ENCODE results near the gene CTIF. TPM values are rescaled to one million over a fixed set of nuclear protein-coding genes. Genes with fewer than 3 reads are reported as not detected.

Gene CTIF
- total RNA-seq, 1 donor from 2014 or later = 15.0 TPM

- FAIRE-seq (no peak), DNase-seq (ENCODE audit: low read depth) (peak; percentile 44)
- H3K36me3 ChIP-seq (ENCODE audit: control insufficient read depth, insufficient read depth, low read length) = peaks cover 10% of the 10 kb centered on the region
- H3K27me3 ChIP-seq (ENCODE audit: control insufficient read depth, insufficient read depth, low read length) = no peaks in the 10 kb centered on the region
- TF ChIP-seq CTCF (IDR thresholded peaks at IDR 0.05; ENCODE audit: insufficient read depth, low read length, severe bottlenecking) = no peak
- H3K4me3 ChIP-seq (ENCODE audit: low read depth, low read length) = no peak overlapping the region
These were observed 84.1 kb downstream of the CTIF start for GRCh38 chr18:48622911-48623431.

DNA sequence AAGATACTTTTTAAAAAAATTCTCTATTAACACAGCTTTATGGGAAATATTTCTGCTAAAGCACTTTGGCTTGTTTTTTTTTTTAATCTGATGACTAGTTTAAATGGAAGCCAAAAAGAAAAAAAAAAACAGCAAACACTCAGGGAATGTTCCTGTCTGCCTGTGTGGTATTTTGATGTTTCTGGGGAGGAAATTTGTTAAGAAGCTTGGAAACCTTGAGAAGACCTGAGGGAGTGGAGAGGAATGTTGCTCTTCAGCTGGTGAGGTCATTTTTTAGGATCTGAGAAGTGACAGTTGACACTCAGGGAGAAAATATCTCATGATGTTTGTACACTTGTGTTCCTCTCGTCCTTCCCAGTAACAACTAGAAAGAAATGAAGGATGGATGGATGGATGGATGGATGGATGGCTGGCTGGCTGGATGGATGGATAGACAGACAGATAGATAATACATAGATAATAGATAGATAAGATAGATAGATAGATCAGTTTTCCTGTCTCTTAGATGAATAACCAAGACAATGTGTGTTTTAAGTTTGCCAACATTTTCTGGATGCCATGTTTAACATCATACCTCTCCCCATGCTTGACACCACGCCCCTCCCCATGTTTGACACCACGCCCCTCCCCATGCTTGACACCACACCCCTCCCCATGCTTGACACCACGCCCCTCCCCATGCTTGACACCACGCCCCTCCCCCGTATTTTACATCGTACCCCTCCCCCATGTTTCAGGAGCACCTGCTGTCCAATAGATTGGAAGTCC is 84.8 kb downstream of the CTIF start:
- FAIRE-seq = no peak
- DNase-seq (ENCODE audit: low read depth) = peak; percentile 79
- Histone ChIP-seq H3K36me3 (ENCODE audit: control insufficient read depth, insufficient read depth, low read length) (peaks cover 10% of the 10 kb centered on the region), H3K4me3 (ENCODE audit: low read depth, low read length) (no peak overlapping the region), H3K27me3 (ENCODE audit: control insufficient read depth, insufficient read depth, low read length) (no peaks in the 10 kb centered on the region)
- TF ChIP-seq CTCF (IDR thresholded peaks at IDR 0.05; ENCODE audit: insufficient read depth, low read length, severe bottlenecking) = no peak

DNA sequence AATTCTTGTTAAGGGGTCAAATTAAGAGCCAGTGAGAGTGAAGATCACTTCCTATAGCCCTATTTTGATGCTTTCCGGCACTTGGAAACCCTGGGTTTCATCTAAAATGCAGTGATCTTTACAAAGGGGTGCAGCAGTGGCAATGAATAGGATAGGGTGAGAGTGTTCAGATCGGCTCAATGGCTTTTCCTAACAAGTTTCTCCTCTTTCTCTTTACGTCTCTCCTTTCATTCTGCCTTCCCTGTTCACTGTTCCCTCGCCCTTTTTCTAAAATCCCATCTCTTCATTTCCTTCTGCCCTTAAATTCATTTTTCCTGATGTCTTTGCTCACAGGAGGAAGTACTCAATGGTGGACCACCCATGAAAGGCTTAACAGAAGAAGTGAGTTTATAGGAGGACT is 86.0 kb downstream of the CTIF start:
- no peak for TF ChIP-seq CTCF (IDR thresholded peaks at IDR 0.05; ENCODE audit: insufficient read depth, low read length, severe bottlenecking)
- H3K4me3 ChIP-seq (ENCODE audit: low read depth, low read length) = no peak overlapping the region

DNA sequence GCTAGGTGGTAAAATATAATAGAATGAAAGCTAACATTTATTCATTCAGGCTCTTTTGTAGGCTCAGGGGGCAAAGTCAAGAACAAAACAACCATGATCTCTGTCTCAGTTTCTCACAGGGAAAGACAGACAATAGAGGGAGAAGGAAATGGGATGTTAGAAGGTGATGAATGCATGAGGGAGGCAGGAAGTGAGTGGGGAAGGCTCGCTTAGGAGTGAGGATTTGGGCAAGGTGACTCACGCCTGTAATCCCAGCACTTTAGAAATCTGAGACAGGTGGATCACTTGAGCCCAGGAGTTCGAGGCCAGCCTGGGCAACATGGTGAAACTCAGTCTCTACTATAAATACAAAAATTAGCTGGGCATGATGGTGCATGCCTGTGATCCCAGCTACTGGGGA is 88.4 kb downstream of the CTIF start:
- DNase-seq (ENCODE audit: low read depth) (peak; percentile 56), FAIRE-seq (no peak)
- H3K36me3 ChIP-seq (ENCODE audit: control insufficient read depth, insufficient read depth, low read length) = peaks cover 8% of the 10 kb centered on the region
- no peak overlapping the region for H3K4me3 ChIP-seq (ENCODE audit: low read depth, low read length)
- no peak for TF ChIP-seq CTCF (IDR thresholded peaks at IDR 0.05; ENCODE audit: insufficient read depth, low read length, severe bottlenecking)
- H3K27me3 ChIP-seq (ENCODE audit: control insufficient read depth, insufficient read depth, low read length) = no peaks in the 10 kb centered on the region

More for the DNA sequence above, 86.0 kb downstream of the CTIF start:
- Histone ChIP-seq H3K27me3 (ENCODE audit: control insufficient read depth, insufficient read depth, low read length) (no peaks in the 10 kb centered on the region), H3K36me3 (ENCODE audit: control insufficient read depth, insufficient read depth, low read length) (peaks cover 9% of the 10 kb centered on the region)
- no peak for FAIRE-seq
- DNase-seq (ENCODE audit: low read depth) = no peak

DNA sequence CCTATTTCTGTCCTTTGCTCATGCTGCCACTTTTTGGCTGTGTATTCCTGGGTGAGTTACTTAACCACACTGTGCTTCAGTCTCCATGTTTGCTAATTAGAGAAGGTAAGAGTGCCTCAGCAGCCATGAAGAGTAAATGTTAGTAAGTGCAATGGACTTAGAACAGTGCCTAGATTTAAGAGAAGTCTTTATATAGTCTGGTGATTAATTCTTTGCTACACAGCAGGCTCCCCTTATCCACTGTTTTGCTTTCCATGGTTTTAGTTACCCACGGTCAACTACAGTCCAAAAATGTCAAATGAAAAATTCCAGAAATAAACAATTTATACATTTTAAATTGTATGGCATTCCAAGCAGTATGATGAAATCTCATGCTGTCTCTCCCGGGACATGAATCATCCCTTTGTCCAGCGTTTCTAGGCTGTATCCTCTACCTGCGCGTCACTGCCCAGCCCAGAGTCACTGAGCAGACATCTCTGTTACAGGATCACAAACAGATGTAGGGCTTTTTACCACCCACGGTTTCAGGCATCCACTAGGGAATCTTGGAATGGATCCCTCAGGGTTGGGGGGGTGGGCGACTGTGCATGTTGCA is 91.0 kb downstream of the CTIF start:
- TF ChIP-seq CTCF (IDR thresholded peaks at IDR 0.05; ENCODE audit: insufficient read depth, low read length, severe bottlenecking) = no peak
- Histone ChIP-seq H3K27me3 (ENCODE audit: control insufficient read depth, insufficient read depth, low read length) (no peaks in the 10 kb centered on the region), H3K4me3 (ENCODE audit: low read depth, low read length) (no peak overlapping the region), H3K36me3 (ENCODE audit: control insufficient read depth, insufficient read depth, low read length) (peaks cover 9% of the 10 kb centered on the region)
- DNase-seq (ENCODE audit: low read depth) (peak; percentile 88), FAIRE-seq (no peak)
